WTC11 (cell line): ENCODE results near the gene RPS6KA2. TPM values are rescaled to one million over a fixed set of nuclear protein-coding genes. Genes with fewer than 3 reads are reported as not detected.

Source experiments
- ATAC-seq: fragments of 200-7000 bp; cut with Tn5 transposase; 2 replicates; pipeline ENCODE4 v1.10.0; 2021; ENCODE audit warnings: mild to moderate bottlenecking, moderate library complexity
- CTCF ChIA-PET: fragments of 300-600 bp; sonication (Branson Sonifier 250); formaldehyde crosslinking; loops from one replicate; lab custom pipeline; 2021; ENCODE audit warnings: antibody characterized with exemption; lab: Charles Lee
- POLR2A ChIA-PET: fragments of 350-600 bp; sonication (Branson Sonifier 250); formaldehyde crosslinking; loops from one replicate; lab custom pipeline; 2021; ENCODE audit warnings: antibody characterized with exemption; lab: Charles Lee
- DNase-seq: peaks from one replicate; pipeline ENCODE4 v3.0.0; 2021; ENCODE audit warnings: low spot score
- H3K27ac Mint-ChIP-seq: 2 replicates; pipeline ENCODE4 v1.8.0; 2021; ENCODE audit warnings: mixed read lengths
- H3K27me3 Mint-ChIP-seq: 2 replicates; pipeline ENCODE4 v1.8.0; 2021; ENCODE audit warnings: low read depth, mild to moderate bottlenecking, moderate library complexity, mixed read lengths
- H3K36me3 Mint-ChIP-seq: 2 replicates; pipeline ENCODE4 v1.8.0; 2021; ENCODE audit warnings: mixed read lengths
- H3K4me1 Mint-ChIP-seq: 2 replicates; pipeline ENCODE4 v1.8.0; 2022; ENCODE audit warnings: mixed read lengths
- H3K4me3 Mint-ChIP-seq: 2 replicates; pipeline ENCODE4 v1.8.0; 2021; ENCODE audit warnings: mild to moderate bottlenecking, moderate library complexity, mixed read lengths
- H3K9me3 Mint-ChIP-seq: 2 replicates; pipeline ENCODE4 v1.8.0; 2021; ENCODE audit warnings: mixed read lengths
- CREM ChIP-seq: sonication (generic); formaldehyde crosslinking; IDR thresholded peaks from 2 replicates; pipeline ENCODE4 v1.8.1; 2022; ENCODE audit warnings: mild to moderate bottlenecking, missing genetic modification reagents, moderate library complexity
- EMX1 ChIP-seq: fragments of 250-450 bp; sonication (Bioruptor Pico); IDR thresholded peaks from 2 replicates; pipeline ENCODE4 v1.8.0; 2021; ENCODE audit warnings: mild to moderate bottlenecking
- FOXP1 ChIP-seq: sonication (generic); formaldehyde crosslinking; IDR thresholded peaks from 2 replicates; pipeline ENCODE4 v1.8.0; 2022; ENCODE audit warnings: missing genetic modification reagents, mild to moderate bottlenecking, moderate library complexity, borderline replicate concordance
- IRF2 ChIP-seq: sonication (generic); formaldehyde crosslinking; IDR thresholded peaks from 2 replicates; pipeline ENCODE4 v1.8.0; 2022; ENCODE audit warnings: low read depth, missing genetic modification reagents, borderline replicate concordance
- JAZF1 ChIP-seq: fragments of 250-450 bp; sonication (Bioruptor Pico); IDR thresholded peaks from 2 replicates; pipeline ENCODE4 v1.9.0; 2021; ENCODE audit warnings: moderate library complexity, mild to moderate bottlenecking, inconsistent platforms
- NFE2L1 ChIP-seq: sonication (generic); formaldehyde crosslinking; IDR thresholded peaks from 2 replicates; pipeline ENCODE4 v1.8.1; 2023; ENCODE audit warnings: missing genetic modification reagents
- RORB ChIP-seq: fragments of 250-450 bp; sonication (Bioruptor Pico); IDR thresholded peaks from 2 replicates; pipeline ENCODE4 v1.9.0; 2021; ENCODE audit warnings: mild to moderate bottlenecking
- SMAD3 ChIP-seq: sonication (generic); formaldehyde crosslinking; IDR thresholded peaks from 2 replicates; pipeline ENCODE4 v1.8.0; 2022; ENCODE audit warnings: missing genetic modification reagents, mild to moderate bottlenecking, borderline replicate concordance
- SP1 ChIP-seq: sonication (generic); formaldehyde crosslinking; conservative IDR thresholded peaks from 2 replicates; pipeline ENCODE4 v1.8.1; 2022; ENCODE audit warnings: missing genetic modification reagents
- ZNF232 ChIP-seq: sonication (generic); formaldehyde crosslinking; IDR thresholded peaks from 2 replicates; pipeline ENCODE4 v1.8.0; 2022; ENCODE audit warnings: mild to moderate bottlenecking, missing genetic modification reagents
- ZNF416 ChIP-seq: fragments of 250-450 bp; sonication (Bioruptor Pico); IDR thresholded peaks from 2 replicates; pipeline ENCODE4 v1.9.0; 2021; ENCODE audit warnings: mild to moderate bottlenecking, inconsistent platforms
- total RNA-seq: library from RNA; stranded (reverse); gene quantifications from 3 replicates; pipeline ENCODE4 v1.2.3, GENCODE V29; 2021
- TF ChIP-seq, protein P1 (sequence below): fragments of 250-450 bp; sonication (Bioruptor Pico); IDR thresholded peaks from 2 replicates; pipeline ENCODE4 v1.9.0; 2021; ENCODE audit warnings: moderate library complexity, mild to moderate bottlenecking, inconsistent platforms, borderline replicate concordance
- TF ChIP-seq, protein P2 (sequence below): sonication (generic); formaldehyde crosslinking; IDR thresholded peaks from 2 replicates; pipeline ENCODE4 v1.8.0; 2023; ENCODE audit warnings: mild to moderate bottlenecking, missing genetic modification reagents
- TF ChIP-seq, protein P3 (sequence below): sonication (generic); formaldehyde crosslinking; IDR thresholded peaks from 2 replicates; pipeline ENCODE4 v1.8.1; 2023; ENCODE audit warnings: mild to moderate bottlenecking, missing genetic modification reagents, moderate library complexity
- TF ChIP-seq, protein P4 (sequence below): sonication (generic); formaldehyde crosslinking; IDR thresholded peaks from 2 replicates; pipeline ENCODE4 v1.8.1; 2022; ENCODE audit warnings: low read depth, mild to moderate bottlenecking, moderate library complexity, missing genetic modification reagents, borderline replicate concordance
- TF ChIP-seq, protein P5 (sequence below): sonication (generic); formaldehyde crosslinking; IDR thresholded peaks from 2 replicates; pipeline ENCODE4 v1.8.1; 2023; ENCODE audit warnings: mild to moderate bottlenecking, missing genetic modification reagents, moderate library complexity
- TF ChIP-seq, protein P6 (sequence below): fragments of 200-600 bp; IDR thresholded peaks from 2 replicates; pipeline ENCODE4 v1.8.0; 2022; ENCODE audit warnings: antibody characterized with exemption
- TF ChIP-seq, protein P7 (sequence below): sonication (generic); formaldehyde crosslinking; IDR thresholded peaks from 2 replicates; pipeline ENCODE4 v1.8.1; 2023; ENCODE audit warnings: mild to moderate bottlenecking, missing genetic modification reagents

The RPS6KA2 gene
- total RNA-seq, 1 experiment from 2014 or later, result 24.2 TPM

DNA sequence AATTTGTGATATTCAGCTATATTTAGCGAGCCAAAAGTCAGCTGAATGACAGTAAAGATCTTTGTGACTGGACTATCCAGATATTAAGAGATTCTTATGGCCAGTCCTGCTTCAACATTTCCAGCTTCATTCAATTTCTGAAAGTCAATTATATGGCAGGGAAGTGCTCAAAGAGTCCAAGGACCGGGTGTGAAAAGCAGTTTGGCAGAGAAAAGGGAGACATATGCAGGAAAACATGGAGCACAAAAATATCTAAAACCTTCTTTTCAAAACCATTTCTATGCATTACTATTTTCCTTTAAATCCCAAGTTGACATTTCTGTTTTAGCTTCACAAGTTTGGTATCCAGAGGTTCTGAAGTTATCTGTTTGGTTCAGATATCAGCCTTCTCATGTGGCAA is 249.3 kb downstream of the RPS6KA2 start:
- no peak overlapping the region for H3K4me3 Mint-ChIP-seq
- no peaks in the 10 kb centered on the region for H3K9me3 Mint-ChIP-seq
- TF ChIP-seq CREM (CRISPR knock-in tag), result no peak
- TF ChIP-seq NFE2L1 (CRISPR knock-in tag), result no peak
- TF ChIP-seq, protein P1, sequence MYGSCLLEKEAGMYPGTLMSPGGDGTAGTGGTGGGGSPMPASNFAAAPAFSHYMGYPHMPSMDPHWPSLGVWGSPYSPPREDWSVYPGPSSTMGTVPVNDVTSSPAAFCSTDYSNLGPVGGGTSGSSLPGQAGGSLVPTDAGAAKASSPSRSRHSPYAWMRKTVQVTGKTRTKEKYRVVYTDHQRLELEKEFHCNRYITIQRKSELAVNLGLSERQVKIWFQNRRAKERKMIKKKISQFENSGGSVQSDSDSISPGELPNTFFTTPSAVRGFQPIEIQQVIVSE (CRISPR knock-in tag), result no peak
- TF ChIP-seq, protein P2, sequence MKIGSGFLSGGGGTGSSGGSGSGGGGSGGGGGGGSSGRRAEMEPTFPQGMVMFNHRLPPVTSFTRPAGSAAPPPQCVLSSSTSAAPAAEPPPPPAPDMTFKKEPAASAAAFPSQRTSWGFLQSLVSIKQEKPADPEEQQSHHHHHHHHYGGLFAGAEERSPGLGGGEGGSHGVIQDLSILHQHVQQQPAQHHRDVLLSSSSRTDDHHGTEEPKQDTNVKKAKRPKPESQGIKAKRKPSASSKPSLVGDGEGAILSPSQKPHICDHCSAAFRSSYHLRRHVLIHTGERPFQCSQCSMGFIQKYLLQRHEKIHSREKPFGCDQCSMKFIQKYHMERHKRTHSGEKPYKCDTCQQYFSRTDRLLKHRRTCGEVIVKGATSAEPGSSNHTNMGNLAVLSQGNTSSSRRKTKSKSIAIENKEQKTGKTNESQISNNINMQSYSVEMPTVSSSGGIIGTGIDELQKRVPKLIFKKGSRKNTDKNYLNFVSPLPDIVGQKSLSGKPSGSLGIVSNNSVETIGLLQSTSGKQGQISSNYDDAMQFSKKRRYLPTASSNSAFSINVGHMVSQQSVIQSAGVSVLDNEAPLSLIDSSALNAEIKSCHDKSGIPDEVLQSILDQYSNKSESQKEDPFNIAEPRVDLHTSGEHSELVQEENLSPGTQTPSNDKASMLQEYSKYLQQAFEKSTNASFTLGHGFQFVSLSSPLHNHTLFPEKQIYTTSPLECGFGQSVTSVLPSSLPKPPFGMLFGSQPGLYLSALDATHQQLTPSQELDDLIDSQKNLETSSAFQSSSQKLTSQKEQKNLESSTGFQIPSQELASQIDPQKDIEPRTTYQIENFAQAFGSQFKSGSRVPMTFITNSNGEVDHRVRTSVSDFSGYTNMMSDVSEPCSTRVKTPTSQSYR (CRISPR knock-in tag), result no peak
- TF ChIP-seq RORB (CRISPR knock-in tag), result no peak
- no peak for TF ChIP-seq FOXP1
- TF ChIP-seq, protein P3, sequence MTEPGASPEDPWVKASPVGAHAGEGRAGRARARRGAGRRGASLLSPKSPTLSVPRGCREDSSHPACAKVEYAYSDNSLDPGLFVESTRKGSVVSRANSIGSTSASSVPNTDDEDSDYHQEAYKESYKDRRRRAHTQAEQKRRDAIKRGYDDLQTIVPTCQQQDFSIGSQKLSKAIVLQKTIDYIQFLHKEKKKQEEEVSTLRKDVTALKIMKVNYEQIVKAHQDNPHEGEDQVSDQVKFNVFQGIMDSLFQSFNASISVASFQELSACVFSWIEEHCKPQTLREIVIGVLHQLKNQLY (CRISPR knock-in tag), result no peak
- TF ChIP-seq, protein P4, sequence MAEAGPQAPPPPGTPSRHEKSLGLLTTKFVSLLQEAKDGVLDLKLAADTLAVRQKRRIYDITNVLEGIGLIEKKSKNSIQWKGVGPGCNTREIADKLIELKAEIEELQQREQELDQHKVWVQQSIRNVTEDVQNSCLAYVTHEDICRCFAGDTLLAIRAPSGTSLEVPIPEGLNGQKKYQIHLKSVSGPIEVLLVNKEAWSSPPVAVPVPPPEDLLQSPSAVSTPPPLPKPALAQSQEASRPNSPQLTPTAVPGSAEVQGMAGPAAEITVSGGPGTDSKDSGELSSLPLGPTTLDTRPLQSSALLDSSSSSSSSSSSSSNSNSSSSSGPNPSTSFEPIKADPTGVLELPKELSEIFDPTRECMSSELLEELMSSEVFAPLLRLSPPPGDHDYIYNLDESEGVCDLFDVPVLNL (CRISPR knock-in tag), result no peak
- TF ChIP-seq, protein P5, sequence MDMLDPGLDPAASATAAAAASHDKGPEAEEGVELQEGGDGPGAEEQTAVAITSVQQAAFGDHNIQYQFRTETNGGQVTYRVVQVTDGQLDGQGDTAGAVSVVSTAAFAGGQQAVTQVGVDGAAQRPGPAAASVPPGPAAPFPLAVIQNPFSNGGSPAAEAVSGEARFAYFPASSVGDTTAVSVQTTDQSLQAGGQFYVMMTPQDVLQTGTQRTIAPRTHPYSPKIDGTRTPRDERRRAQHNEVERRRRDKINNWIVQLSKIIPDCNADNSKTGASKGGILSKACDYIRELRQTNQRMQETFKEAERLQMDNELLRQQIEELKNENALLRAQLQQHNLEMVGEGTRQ (CRISPR knock-in tag), result no peak
- TF ChIP-seq, protein P6, sequence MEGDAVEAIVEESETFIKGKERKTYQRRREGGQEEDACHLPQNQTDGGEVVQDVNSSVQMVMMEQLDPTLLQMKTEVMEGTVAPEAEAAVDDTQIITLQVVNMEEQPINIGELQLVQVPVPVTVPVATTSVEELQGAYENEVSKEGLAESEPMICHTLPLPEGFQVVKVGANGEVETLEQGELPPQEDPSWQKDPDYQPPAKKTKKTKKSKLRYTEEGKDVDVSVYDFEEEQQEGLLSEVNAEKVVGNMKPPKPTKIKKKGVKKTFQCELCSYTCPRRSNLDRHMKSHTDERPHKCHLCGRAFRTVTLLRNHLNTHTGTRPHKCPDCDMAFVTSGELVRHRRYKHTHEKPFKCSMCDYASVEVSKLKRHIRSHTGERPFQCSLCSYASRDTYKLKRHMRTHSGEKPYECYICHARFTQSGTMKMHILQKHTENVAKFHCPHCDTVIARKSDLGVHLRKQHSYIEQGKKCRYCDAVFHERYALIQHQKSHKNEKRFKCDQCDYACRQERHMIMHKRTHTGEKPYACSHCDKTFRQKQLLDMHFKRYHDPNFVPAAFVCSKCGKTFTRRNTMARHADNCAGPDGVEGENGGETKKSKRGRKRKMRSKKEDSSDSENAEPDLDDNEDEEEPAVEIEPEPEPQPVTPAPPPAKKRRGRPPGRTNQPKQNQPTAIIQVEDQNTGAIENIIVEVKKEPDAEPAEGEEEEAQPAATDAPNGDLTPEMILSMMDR, result no peak
- TF ChIP-seq ZNF232 (CRISPR knock-in tag), result no peak
- TF ChIP-seq ZNF416 (CRISPR knock-in tag), result no peak
- TF ChIP-seq, protein P7, sequence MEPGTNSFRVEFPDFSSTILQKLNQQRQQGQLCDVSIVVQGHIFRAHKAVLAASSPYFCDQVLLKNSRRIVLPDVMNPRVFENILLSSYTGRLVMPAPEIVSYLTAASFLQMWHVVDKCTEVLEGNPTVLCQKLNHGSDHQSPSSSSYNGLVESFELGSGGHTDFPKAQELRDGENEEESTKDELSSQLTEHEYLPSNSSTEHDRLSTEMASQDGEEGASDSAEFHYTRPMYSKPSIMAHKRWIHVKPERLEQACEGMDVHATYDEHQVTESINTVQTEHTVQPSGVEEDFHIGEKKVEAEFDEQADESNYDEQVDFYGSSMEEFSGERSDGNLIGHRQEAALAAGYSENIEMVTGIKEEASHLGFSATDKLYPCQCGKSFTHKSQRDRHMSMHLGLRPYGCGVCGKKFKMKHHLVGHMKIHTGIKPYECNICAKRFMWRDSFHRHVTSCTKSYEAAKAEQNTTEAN, result no peak
- TF ChIP-seq JAZF1 (CRISPR knock-in tag), result no peak
- TF ChIP-seq EMX1, result no peak
- ATAC-seq (no peak), DNase-seq (no peak)
- CTCF ChIA-PET, result interaction anchor here (1.9 kb wide), 1 partner anchor 64 kb away, joined by 5 read pairs; no protein-coding TSS in a partner anchor
- H3K36me3 Mint-ChIP-seq, result no peaks in the 10 kb centered on the region
- H3K4me1 Mint-ChIP-seq, result peaks cover 27% of the 10 kb centered on the region
- POLR2A ChIA-PET, result no interaction called here
- no peak overlapping the region for H3K27ac Mint-ChIP-seq
- no peaks in the 10 kb centered on the region for H3K27me3 Mint-ChIP-seq

DNA sequence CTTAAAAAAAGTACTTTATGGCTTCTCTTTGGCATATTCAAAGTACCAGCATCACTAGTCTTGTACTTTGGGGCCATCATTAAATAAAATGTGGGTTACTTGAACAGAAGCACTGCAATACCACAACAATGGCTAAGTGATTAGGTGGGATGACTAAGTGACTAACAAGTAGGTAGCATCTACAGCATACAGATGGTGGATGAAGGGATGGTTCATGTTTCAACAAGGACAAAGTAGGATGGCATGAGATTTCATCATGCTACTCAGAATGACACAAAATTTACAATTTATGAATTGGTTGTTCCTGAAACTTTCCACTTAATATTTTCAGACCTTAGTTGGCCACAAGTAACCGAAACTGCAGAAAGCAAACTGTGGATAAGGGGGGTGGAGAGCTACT is 252.0 kb downstream of the RPS6KA2 start:
- Mint-ChIP-seq H3K9me3 (no peaks in the 10 kb centered on the region), H3K4me3 (no peak overlapping the region), H3K27ac (0 out of 2 replicates have a peak overlapping the region, but pooled peaks have one; percentile 12), H3K27me3 (no peaks in the 10 kb centered on the region), H3K36me3 (no peaks in the 10 kb centered on the region), H3K4me1 (peaks cover 18% of the 10 kb centered on the region)
- DNase-seq, result no peak
- CTCF ChIA-PET, result interaction anchor here (0.6 to 0.7 kb wide), 3 partner anchors 95 to 337 kb away, joined by 3 to 4 read pairs (median 4); no protein-coding TSS in a partner anchor
- POLR2A ChIA-PET, result interaction anchor here (0.7 kb wide), 1 partner anchor 9 kb away, joined by 3 read pairs; no protein-coding TSS in a partner anchor
- ATAC-seq, result peak; percentile 38; the same call in 1 of the 2 replicates
- TF ChIP-seq SP1 (CRISPR knock-in tag), result no peak
- TF ChIP-seq, protein P5 (CRISPR knock-in tag), result no peak
- TF ChIP-seq, protein P6, result no peak
- TF ChIP-seq IRF2 (CRISPR knock-in tag), result no peak
- TF ChIP-seq SMAD3, result no peak
